KOPT-K1 (cell line): ENCODE data around the gene HSPA12A.

ENCODE experiments used
- H3K27ac ChIP-seq: fragments of 200-600 bp; sonication (generic); 2 replicates; pipeline ENCODE4 v1.5.1; 2016; ENCODE audit warnings: antibody characterized with exemption, mild to moderate bottlenecking, low read depth, low read length; ENCODE audit not compliant: poor library complexity, severe bottlenecking
- H3K36me3 ChIP-seq: fragments of 200-600 bp; sonication (generic); 2 replicates; pipeline ENCODE4 v1.5.1; 2017; ENCODE audit warnings: antibody characterized with exemption, mild to moderate bottlenecking, low read length, moderate library complexity; ENCODE audit not compliant: insufficient read depth
- H3K9me3 ChIP-seq: fragments of 200-600 bp; sonication (generic); 2 replicates; pipeline ENCODE4 v1.5.1; 2017; ENCODE audit warnings: antibody characterized with exemption, low read length, mild to moderate bottlenecking; ENCODE audit not compliant: insufficient read depth, poor library complexity, severe bottlenecking

The HSPA12A gene

DNA sequence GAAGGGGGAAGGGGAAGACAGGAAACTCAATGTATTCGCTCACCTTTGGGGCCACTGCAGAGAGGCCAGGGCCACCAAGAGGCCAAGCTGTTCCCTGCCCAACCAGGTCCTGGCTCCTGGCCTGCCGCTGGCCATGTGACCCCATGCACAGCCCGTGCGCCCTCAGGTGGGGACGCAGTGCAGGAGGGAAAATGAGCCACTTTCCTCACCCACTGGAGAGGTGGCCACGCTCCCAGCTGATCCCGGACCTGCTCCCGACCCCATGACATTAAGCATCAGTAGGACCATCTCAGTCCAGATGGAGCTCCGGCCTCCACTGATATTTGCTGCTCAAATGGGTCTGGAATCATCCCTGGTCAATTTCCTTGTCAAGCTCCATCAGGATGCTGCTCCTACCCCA lies 40.2 kb downstream of the HSPA12A start:
- Histone ChIP-seq H3K36me3 (no peaks in the 10 kb centered on the region), H3K9me3 (no peaks in the 10 kb centered on the region), H3K27ac (no peak overlapping the region)

DNA sequence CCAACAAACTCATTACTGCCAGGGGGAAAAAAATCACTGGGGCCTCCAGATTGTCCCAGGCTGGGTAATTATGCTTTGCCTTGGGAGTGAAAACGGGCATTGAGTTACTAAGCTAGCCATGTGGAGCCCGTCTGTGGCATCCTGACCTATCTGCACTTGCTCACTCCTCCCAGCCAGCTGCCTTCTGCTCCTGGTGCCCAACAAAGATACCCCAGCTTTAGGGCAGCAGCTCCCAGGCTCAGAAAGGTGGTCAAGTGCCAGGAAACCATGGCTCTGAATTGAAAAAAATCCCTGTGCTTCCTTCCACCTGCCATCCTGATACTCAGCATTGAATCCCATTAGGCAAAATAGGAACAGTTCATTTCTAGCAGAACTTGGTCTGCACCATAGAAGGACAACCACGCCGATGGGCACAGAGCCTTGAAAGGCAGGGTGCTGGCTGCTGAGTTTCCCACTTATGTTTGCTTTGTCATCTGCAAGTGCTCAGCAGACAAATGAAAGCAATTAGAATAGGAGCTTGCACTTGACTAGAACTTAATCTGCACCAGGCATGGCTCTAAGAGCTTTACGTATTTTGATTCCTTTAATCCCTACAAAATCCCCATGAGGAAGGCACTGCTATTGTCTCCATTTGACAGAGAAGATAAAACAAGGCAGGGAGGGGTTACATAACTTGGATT lies 42.8 kb downstream of the HSPA12A start:
- no peaks in the 10 kb centered on the region for H3K36me3 ChIP-seq
- no peak overlapping the region for H3K27ac ChIP-seq
- no peaks in the 10 kb centered on the region for H3K9me3 ChIP-seq

DNA sequence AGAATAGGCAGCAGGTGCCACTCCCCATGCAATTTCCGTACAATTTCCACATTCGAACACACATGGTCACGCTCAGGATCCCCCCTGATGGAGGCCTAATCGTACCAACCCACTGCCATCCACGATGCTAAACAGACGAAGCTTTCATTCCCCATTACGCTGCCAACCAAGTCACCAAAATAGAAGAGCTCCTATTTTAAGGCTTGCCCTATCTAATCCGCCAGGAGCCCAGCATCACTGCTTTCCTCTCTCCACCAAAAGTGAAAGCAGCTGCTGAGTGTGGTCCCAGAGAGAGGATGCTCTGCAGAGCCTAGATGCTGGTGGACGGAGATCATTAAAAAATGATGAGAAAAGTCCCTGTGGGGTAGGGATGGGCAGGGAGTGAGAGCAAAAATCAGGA lies 43.3 kb downstream of the HSPA12A start:
- no peaks in the 10 kb centered on the region for H3K36me3 ChIP-seq

DNA sequence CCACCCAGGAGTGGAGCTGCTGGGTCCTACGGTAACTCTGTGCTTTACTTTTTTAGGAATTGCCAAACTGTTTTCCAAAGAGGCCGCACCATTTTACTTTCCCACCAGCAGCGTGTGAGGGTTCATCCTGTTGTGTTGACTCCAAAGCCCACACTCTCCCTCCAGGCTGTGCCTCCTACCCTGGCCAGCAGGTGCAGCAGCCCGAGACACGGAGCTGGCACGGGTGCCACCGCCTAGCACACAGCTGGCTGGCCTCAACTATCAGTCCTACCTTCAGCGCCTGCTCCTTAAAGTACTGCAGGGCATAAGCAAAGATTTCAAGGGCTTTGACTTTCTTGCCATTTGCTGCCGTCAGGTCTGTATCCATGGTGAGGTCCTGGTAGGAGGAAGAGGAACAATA lies 44.0 kb downstream of the HSPA12A start:
- H3K27ac ChIP-seq, result no peak overlapping the region
- H3K9me3 ChIP-seq, result no peaks in the 10 kb centered on the region
- no peaks in the 10 kb centered on the region for H3K36me3 ChIP-seq

More for the DNA sequence above, 43.3 kb downstream of the HSPA12A start:
- no peaks in the 10 kb centered on the region for H3K9me3 ChIP-seq
- no peak overlapping the region for H3K27ac ChIP-seq

DNA sequence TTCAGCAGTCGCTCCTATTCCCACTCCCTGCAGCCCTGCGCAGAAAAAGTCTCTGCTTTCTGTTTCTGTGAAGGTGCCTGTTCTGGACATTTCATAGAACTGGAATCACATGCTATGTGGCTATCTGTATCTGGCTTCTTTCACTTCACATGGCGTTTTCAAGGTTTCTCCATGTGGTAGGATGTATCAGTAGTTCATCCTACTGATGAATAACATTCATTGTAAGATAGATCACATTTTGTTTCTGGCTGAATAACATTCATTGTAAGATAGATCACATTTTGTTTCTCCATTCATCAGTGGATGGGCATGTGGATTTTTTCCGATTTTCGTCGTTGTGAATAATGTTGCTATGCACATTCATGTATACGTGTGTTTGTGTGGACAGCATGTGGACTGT lies 44.5 kb downstream of the HSPA12A start:
- no peaks in the 10 kb centered on the region for H3K36me3 ChIP-seq
- H3K27ac ChIP-seq, result no peak overlapping the region
- no peaks in the 10 kb centered on the region for H3K9me3 ChIP-seq

DNA sequence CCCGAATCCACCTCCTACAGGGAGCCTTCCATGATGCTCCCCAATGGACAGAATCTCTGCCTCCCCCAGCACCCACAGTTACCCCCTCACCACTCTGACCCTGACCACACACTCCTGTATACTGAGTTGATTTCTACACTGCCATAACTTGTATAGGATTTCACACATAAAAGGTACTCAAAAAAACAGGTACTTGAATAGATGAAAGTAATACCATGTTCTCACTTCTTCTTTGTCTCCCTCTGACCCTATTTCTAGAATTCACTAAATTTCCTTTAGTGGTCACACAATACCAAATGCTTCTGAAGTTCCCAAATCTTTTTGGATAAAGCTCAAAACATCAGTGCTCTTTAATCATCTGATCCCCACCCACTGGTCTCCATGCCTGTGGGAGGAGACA lies 45.4 kb downstream of the HSPA12A start:
- Histone ChIP-seq H3K27ac (no peak overlapping the region), H3K9me3 (no peaks in the 10 kb centered on the region), H3K36me3 (no peaks in the 10 kb centered on the region)

DNA sequence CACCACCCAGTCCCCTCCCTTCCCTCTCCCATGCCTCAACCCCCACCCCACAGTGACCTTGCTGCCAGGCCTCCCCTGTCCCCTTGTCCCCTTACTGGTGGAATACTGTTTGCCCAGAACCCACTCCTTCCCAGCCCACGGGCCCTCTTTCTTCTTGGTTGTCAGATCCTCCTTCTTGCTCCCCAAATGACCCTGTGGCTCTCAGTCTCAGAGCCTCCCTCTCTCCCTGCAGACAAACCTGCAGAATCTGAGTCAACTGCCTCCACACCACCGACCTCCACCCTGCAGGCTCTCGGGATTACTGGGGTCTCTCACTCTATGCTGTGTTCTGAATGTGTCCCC lies 47.5 kb downstream of the HSPA12A start:
- Histone ChIP-seq H3K36me3 (no peaks in the 10 kb centered on the region), H3K9me3 (no peaks in the 10 kb centered on the region), H3K27ac (no peak overlapping the region)

DNA sequence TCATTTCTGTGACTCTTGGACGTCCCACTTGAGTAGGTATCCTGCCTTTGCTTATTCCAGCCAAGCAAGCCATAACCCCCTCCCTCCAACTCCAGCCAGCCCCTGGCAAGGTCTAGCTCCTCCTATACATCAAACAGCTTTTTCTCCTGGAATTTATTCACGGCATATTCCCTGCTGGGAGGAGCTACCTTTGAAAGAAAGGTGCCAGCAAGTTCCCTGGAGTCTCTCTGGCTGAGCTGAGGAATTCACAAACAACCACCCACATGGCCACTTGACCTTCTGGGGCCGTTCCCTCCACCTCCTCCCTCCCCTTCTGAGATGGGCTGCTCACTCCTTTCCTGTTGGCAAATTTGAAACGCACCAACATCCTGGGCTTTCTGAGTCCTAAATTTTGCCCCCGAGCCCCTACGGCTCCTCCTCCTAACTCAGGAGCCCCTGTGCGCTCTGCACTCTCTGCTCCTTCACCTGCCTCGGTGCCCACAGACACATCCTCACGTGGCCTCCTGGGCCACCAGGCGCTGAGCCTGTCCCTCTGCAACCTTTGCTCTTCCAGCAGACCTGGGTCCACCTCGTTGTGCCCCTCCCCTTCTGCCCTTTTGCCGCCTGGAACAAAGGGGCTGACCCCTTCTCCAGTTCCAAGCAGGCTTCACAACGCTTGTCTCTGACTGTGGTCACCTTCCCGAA lies 48.0 kb downstream of the HSPA12A start:
- Histone ChIP-seq H3K36me3 (no peaks in the 10 kb centered on the region), H3K9me3 (no peaks in the 10 kb centered on the region), H3K27ac (no peak overlapping the region)

DNA sequence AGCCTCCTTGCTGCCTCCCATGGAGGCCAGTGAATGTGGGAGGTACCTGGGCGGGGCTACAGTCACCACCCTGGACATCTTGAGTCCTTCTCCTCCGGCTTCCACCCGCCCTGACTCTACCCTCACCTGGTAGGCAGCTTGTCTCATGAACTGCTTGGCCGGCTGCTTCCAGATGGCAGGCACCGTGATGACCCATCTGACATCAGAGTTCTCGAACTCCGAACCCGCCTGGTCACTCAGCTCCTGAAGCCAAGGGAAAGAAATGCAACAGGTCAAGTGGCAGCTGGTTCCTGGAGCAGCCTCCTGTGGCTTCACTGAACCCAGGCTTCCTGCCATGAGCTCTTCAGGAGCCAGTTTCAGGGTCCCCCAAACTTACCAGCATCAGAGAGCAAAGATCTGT lies 50.1 kb downstream of the HSPA12A start:
- no peaks in the 10 kb centered on the region for H3K36me3 ChIP-seq
- H3K27ac ChIP-seq, result no peak overlapping the region
- no peaks in the 10 kb centered on the region for H3K9me3 ChIP-seq

DNA sequence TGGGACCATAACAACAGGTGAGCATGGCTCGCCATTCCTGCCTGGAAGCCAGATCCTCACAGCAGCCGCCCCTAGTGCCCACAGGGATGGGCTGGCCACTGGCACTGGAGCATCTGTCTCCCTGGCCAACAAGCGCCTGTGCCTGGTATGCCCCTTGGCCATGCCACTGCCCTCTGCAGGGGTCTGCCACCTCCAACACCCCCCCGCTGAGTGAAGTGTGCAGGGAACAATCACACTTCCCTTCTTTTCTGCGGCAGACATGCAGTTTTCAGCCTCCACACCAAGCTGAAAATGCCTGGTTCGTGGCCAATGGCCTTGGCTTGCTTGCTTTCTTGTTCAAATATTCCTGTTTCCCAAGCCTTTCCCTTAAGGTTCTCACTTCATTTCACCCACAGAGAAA lies 50.7 kb downstream of the HSPA12A start:
- Histone ChIP-seq H3K27ac (no peak overlapping the region), H3K36me3 (no peaks in the 10 kb centered on the region), H3K9me3 (no peaks in the 10 kb centered on the region)

DNA sequence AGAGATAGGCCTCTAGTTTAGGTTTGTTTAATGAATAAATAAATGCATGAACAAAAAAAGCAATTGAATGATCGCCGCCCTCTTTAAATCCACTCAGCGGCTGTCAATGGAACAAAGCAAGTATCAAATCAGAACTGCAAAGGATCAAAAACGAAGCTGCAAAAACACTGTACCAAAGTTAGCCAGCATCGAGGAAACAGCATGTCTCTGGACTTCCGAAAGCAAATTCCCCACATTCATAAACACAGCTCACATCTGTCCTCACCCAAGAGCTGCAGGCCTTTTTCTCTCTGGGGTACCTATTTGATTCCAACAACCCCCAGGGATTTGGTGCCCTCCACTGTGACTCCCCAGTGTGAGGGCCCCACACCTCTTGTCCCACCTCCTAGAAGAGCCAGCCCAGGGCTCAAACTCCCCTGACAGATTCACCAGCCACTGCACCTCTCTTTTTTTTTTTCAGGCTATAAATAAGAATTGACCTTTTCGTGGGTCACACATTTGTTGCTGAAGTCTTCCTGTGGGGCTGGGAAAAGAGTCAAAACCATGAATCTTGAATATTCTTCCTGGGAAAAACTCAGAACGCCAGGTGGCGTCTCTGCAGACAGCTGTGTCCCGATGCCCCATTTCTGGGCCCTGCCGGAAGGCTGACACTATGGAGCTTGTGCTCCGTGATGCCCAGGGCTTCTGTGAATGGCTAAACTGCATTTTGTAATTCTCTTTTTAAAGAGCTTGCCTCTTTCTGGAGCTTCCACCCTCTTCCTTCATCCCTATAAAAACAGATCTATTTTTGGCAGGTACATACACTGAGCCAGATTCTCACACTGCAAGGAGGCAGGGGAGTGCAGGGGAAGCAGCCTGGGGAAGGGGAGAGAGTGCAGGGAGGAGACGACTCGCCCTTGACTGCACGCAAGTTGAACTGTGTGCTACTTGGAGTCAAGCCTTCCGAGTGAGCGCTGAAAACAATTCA lies 51.7 kb downstream of the HSPA12A start:
- H3K36me3 ChIP-seq, result no peaks in the 10 kb centered on the region

DNA sequence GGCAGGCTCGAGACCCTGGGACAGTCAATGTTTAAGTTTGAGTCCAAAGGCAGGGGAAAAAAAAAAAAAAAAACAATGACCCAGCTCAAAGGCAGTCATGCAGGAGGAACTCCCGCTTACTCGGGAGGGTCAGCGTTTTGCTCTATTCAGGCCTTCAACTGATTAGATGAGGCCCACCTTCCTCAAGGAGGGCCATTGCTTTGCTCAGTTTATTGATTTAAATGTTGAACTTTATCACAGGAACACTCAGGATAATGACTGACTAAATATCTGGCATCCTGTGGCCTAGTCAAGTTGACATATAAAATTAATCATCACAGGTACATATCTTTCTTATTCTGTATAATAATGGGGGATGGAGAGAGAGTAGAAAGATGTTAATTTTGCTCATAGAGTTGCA lies 52.6 kb downstream of the HSPA12A start:
- Histone ChIP-seq H3K27ac (no peak overlapping the region), H3K9me3 (no peaks in the 10 kb centered on the region), H3K36me3 (no peaks in the 10 kb centered on the region)

More for the DNA sequence above, 51.7 kb downstream of the HSPA12A start:
- Histone ChIP-seq H3K27ac (no peak overlapping the region), H3K9me3 (no peaks in the 10 kb centered on the region)

DNA sequence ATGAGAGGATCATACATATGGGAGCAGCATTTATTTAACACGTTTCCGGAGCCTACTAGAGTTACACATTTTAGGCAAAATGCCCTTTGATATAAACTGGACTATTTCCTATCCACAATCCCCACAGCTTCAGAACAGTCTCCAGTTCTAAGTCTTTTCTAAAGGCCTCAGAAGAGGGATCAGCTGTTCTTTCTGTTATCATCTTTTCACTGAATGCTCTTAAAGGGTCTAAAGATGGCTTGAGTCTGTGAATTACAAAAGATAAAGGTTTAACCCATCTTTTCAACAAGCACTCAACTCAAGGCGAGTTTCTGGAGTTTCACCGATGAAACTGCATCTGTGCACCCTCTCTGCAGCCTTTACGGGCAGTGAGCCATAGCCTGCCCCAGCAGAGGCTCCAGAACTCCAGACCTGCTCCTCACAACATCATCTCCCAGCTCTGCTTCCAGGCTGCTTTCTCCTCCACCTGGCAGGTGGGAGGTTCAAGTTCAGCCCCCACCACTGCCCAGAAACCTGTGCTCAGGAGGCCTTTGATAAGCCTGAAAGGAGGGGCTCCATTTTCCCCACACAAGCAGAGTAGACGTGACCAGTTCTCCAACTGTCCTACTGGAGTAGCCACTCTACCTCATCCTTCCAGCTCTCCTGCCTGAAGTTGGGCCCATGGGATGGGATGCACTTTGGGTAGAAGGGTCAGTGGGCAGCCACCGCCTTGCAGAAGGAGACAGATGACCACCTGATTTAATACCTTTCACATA lies 53.4 kb downstream of the HSPA12A start:
- Histone ChIP-seq H3K27ac (no peak overlapping the region), H3K9me3 (no peaks in the 10 kb centered on the region), H3K36me3 (no peaks in the 10 kb centered on the region)

DNA sequence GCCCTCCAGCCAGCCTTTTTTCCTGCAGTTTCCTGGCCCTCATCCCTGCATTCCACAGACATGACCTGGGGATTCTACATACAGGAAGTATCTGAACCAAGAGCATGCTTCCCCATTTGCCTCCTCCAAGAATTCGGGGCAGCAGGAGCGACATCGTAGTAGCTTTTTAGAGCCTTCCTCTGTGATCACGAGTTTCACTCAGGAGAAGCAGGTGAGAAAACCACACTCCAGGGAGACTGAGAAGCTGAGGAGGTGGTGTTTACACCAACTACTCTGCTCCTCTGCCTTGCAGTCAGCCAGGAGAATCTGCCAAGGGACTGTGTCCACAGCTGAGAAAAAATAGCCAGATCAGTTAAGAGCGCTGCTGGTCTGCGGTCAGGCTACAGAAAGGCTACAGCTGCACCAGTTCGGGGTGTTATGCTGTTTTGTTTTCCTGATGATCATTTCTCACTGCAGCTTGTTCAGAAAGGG lies 54.1 kb downstream of the HSPA12A start:
- H3K27ac ChIP-seq, result no peak overlapping the region
- no peaks in the 10 kb centered on the region for H3K36me3 ChIP-seq
- no peaks in the 10 kb centered on the region for H3K9me3 ChIP-seq

DNA sequence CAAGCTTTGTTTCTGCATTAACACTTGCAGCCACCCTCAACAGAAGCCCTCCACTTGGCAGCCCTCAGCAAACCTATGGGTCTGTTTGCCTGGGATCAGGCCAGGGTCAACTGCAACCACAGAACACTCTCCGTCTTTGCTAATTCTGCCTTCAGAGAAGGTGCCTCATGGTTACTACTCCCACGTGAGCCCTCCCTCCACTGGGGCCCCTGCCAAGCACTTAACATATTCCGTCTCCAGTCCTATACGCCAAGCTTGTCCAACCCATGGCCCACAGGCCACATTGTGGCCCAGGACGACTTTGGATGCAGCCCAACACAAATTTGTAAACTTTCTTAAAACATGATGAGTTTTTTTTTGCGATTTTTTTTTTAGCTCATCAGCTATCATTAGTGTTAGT lies 54.7 kb downstream of the HSPA12A start:
- Histone ChIP-seq H3K36me3 (no peaks in the 10 kb centered on the region), H3K9me3 (no peaks in the 10 kb centered on the region), H3K27ac (no peak overlapping the region)
